ENCODE results near the gene RASAL1.

GRCh38 chr12:113152835-113153814, 17.6 kb upstream of the RASAL1 start:
- peak in 7 of 11 experiments; percentile 35 to 56 (median 44) for TF ChIP-seq CTCF (IDR thresholded peaks at IDR 0.05 in 8 of 11, conservative IDR thresholded peaks at IDR 0.05 in 3 of 11)
- TF ChIP-seq POLR2A (IDR thresholded peaks at IDR 0.05): no peak
- peak in 1 of 3 donors; percentile 56 for TF ChIP-seq POLR2AphosphoS5 (IDR thresholded peaks at IDR 0.05)
